ENCODE results near the gene MRPS7. TPM values are rescaled to one million over a fixed set of nuclear protein-coding genes. Genes with fewer than 3 reads are reported as not detected.

MRPS7 gene
- total RNA-seq, 1 donor from 2014 or later, result 43.3 TPM

GRCh38 chr17:75285123-75285522, 23.4 kb downstream of the MRPS7 start:
- no peak overlapping the region for H3K27ac Mint-ChIP-seq
- H3K9me3 Mint-ChIP-seq, result no peaks in the 10 kb centered on the region
- H3K4me3 ChIP-seq, result no peak overlapping the region
- H3K4me1 ChIP-seq, result peaks cover 3% of the 10 kb centered on the region
- no peak for DNase-seq (ENCODE audit: low spot score)
- H3K27me3 Mint-ChIP-seq (ENCODE audit: insufficient read depth, low read depth), result peaks cover 7% of the 10 kb centered on the region
- no peak for TF ChIP-seq CTCF (IDR thresholded peaks at IDR 0.05)
- TF ChIP-seq EZH2 (IDR thresholded peaks at IDR 0.05), result no peak
- no peak for TF ChIP-seq EZH2phosphoT487 (IDR thresholded peaks at IDR 0.05)
- no peaks in the 10 kb centered on the region for H3K9me3 ChIP-seq (ENCODE audit: low read depth)
- no peak overlapping the region for H2AFZ ChIP-seq (replicated peaks)
- no peak overlapping the region for H3K4me3 Mint-ChIP-seq
- H3K9ac ChIP-seq, result no peak overlapping the region
- H3K4me2 ChIP-seq, result no peak overlapping the region
- peaks cover 8% of the 10 kb centered on the region for H3K4me1 Mint-ChIP-seq
- peaks cover 14% of the 10 kb centered on the region for H3K27me3 ChIP-seq
- H4K20me1 ChIP-seq (ENCODE audit: low read depth), result no peaks in the 10 kb centered on the region
- peaks cover 2% of the 10 kb centered on the region for H3F3A ChIP-seq (ENCODE audit: low read depth)
- H3K79me2 ChIP-seq (ENCODE audit: low read depth), result no peaks in the 10 kb centered on the region
- H3K36me3 Mint-ChIP-seq, result peaks cover 5% of the 10 kb centered on the region
- no peaks in the 10 kb centered on the region for H3K36me3 ChIP-seq
- H3K27ac ChIP-seq, result no peak overlapping the region

GRCh38 chr17:75287221-75287620, 25.5 kb downstream of the MRPS7 start:
- Histone ChIP-seq H3K4me3 (no peak overlapping the region), H3K9ac (no peak overlapping the region), H4K20me1 (ENCODE audit: low read depth) (no peaks in the 10 kb centered on the region), H2AFZ (replicated peaks) (no peak overlapping the region), H3K4me2 (no peak overlapping the region), H3F3A (ENCODE audit: low read depth) (peaks cover 4% of the 10 kb centered on the region), H3K36me3 (no peaks in the 10 kb centered on the region), H3K4me1 (peaks cover 3% of the 10 kb centered on the region), H3K27ac (no peak overlapping the region), H3K79me2 (ENCODE audit: low read depth) (no peaks in the 10 kb centered on the region), H3K27me3 (peaks cover 22% of the 10 kb centered on the region), H3K9me3 (ENCODE audit: low read depth) (no peaks in the 10 kb centered on the region)
- H3K27me3 Mint-ChIP-seq (ENCODE audit: insufficient read depth, low read depth), result peaks cover 7% of the 10 kb centered on the region
- H3K36me3 Mint-ChIP-seq, result peaks cover 5% of the 10 kb centered on the region
- DNase-seq (ENCODE audit: low spot score), result no peak
- H3K9me3 Mint-ChIP-seq, result no peaks in the 10 kb centered on the region
- no peak overlapping the region for H3K4me3 Mint-ChIP-seq
- peaks cover 8% of the 10 kb centered on the region for H3K4me1 Mint-ChIP-seq
- no peak overlapping the region for H3K27ac Mint-ChIP-seq
- no peak for TF ChIP-seq CTCF (IDR thresholded peaks at IDR 0.05)
- no peak for TF ChIP-seq EZH2 (IDR thresholded peaks at IDR 0.05)
- TF ChIP-seq EZH2phosphoT487 (IDR thresholded peaks at IDR 0.05), result no peak

- peak overlapping the region; percentile 82 for H3K4me2 ChIP-seq
- no peaks in the 10 kb centered on the region for H3K79me2 ChIP-seq (ENCODE audit: low read depth)
- H3K27me3 ChIP-seq, result peaks cover 22% of the 10 kb centered on the region
- H3K4me3 Mint-ChIP-seq, result peak overlapping the region; percentile 93
- H3K36me3 ChIP-seq, result no peaks in the 10 kb centered on the region
- H3K4me1 ChIP-seq, result peaks cover 3% of the 10 kb centered on the region
- no peaks in the 10 kb centered on the region for H3K9me3 Mint-ChIP-seq
- H3K27ac Mint-ChIP-seq, result no peak overlapping the region
- no peak overlapping the region for H3K9ac ChIP-seq
- no peaks in the 10 kb centered on the region for H4K20me1 ChIP-seq (ENCODE audit: low read depth)
- no peaks in the 10 kb centered on the region for H3K9me3 ChIP-seq (ENCODE audit: low read depth)
- peaks cover 8% of the 10 kb centered on the region for H3K4me1 Mint-ChIP-seq
- peak overlapping the region; percentile 71 for H3K4me3 ChIP-seq
- H2AFZ ChIP-seq (replicated peaks), result no peak overlapping the region
- no peak overlapping the region for H3K27ac ChIP-seq
- peaks cover 3% of the 10 kb centered on the region for H3K36me3 Mint-ChIP-seq
- TF ChIP-seq EZH2 (IDR thresholded peaks at IDR 0.05) (no peak), CTCF (IDR thresholded peaks at IDR 0.05) (no peak), EZH2phosphoT487 (IDR thresholded peaks at IDR 0.05) (no peak)
- DNase-seq (ENCODE audit: low spot score), result no peak
- H3F3A ChIP-seq (ENCODE audit: low read depth), result peaks cover 4% of the 10 kb centered on the region
- peaks cover 6% of the 10 kb centered on the region for H3K27me3 Mint-ChIP-seq (ENCODE audit: insufficient read depth, low read depth)
These were observed 26.7 kb downstream of the MRPS7 start for GRCh38 chr17:75288359-75288758.

All from neural progenitor cell (in vitro differentiated cells).